Lower lobe of right lung (tissue), 2 donors: Measurements from ENCODE around the gene TRIM15. TPM values are rescaled to one million over a fixed set of nuclear protein-coding genes. Genes with fewer than 3 reads are reported as not detected.
"Not testable (repeated sequence)": the region's sequence is repeated elsewhere in the genome, so short reads cannot be mapped to it uniquely, and the experiment has no call there.

Experiments used
- ATAC-seq, 2 donors: fragments of 200-7000 bp; cut with Tn5 transposase; one replicate each; pipeline ENCODE4 v1.9.1; 2020 to 2022; ENCODE audit warnings: mild to moderate bottlenecking in 2 of 2, moderate library complexity in 2 of 2
- DNase-seq: peaks from one replicate; pipeline ENCODE4 v3.0.0-alpha.2; 2020
- H3K27ac ChIP-seq: fragments of 200-600 bp; one replicate; pipeline ENCODE4 v1.8.0; 2022
- H3K27me3 ChIP-seq: fragments of 200-600 bp; one replicate; pipeline ENCODE4 v1.8.0; 2022; ENCODE audit warnings: low read depth
- H3K36me3 ChIP-seq: fragments of 200-600 bp; one replicate; pipeline ENCODE4 v1.8.0; 2022; ENCODE audit warnings: mild to moderate bottlenecking
- H3K4me1 ChIP-seq: fragments of 200-600 bp; one replicate; pipeline ENCODE4 v1.8.0; 2022
- H3K4me3 ChIP-seq: fragments of 200-600 bp; one replicate; pipeline ENCODE4 v1.8.0; 2022; ENCODE audit warnings: mild to moderate bottlenecking
- H3K9me3 ChIP-seq: fragments of 200-600 bp; one replicate; pipeline ENCODE4 v1.8.0; 2022
- intact Hi-C: fragments of 100-400 bp; cut with DNase I; formaldehyde crosslinking; loops from one replicate; pipeline ENCODE4 v1.11.0; 2022
- total RNA-seq: library from RNA; stranded (reverse); fragmentation: NEBNext Ultra II Directional; extraction: Animal tissue kit (Norgen Biotek cat#: 25700); gene quantifications from one replicate; pipeline ENCODE4 v1.2.1, GENCODE V29; 2021
- TF ChIP-seq, protein P1 (sequence below): fragments of 200-600 bp; IDR thresholded peaks from one replicate; pipeline ENCODE4 v1.8.0; 2022; ENCODE audit warnings: antibody characterized with exemption, mild to moderate bottlenecking
- donor health status: DM: no; HTN: yes; CAD: no; lungs with severe emphysema.

TRIM15 gene
- total RNA-seq, 1 donor from 2014 or later, result not detected

- H3K4me3 ChIP-seq, result no peak overlapping the region
- TF ChIP-seq, protein P1, sequence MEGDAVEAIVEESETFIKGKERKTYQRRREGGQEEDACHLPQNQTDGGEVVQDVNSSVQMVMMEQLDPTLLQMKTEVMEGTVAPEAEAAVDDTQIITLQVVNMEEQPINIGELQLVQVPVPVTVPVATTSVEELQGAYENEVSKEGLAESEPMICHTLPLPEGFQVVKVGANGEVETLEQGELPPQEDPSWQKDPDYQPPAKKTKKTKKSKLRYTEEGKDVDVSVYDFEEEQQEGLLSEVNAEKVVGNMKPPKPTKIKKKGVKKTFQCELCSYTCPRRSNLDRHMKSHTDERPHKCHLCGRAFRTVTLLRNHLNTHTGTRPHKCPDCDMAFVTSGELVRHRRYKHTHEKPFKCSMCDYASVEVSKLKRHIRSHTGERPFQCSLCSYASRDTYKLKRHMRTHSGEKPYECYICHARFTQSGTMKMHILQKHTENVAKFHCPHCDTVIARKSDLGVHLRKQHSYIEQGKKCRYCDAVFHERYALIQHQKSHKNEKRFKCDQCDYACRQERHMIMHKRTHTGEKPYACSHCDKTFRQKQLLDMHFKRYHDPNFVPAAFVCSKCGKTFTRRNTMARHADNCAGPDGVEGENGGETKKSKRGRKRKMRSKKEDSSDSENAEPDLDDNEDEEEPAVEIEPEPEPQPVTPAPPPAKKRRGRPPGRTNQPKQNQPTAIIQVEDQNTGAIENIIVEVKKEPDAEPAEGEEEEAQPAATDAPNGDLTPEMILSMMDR, result no peak
- no peaks in the 10 kb centered on the region for H3K9me3 ChIP-seq
- intact Hi-C loops, result no loop called here
- no peak overlapping the region for H3K27ac ChIP-seq
- DNase-seq, result no peak
- H3K27me3 ChIP-seq, result no peaks in the 10 kb centered on the region
- H3K36me3 ChIP-seq, result no peaks in the 10 kb centered on the region
- H3K4me1 ChIP-seq, result peaks cover 4% of the 10 kb centered on the region
- no peak for ATAC-seq
Observed at GRCh38 chr6:30162265-30163089, 869 bp upstream of the TRIM15 start.

DNA sequence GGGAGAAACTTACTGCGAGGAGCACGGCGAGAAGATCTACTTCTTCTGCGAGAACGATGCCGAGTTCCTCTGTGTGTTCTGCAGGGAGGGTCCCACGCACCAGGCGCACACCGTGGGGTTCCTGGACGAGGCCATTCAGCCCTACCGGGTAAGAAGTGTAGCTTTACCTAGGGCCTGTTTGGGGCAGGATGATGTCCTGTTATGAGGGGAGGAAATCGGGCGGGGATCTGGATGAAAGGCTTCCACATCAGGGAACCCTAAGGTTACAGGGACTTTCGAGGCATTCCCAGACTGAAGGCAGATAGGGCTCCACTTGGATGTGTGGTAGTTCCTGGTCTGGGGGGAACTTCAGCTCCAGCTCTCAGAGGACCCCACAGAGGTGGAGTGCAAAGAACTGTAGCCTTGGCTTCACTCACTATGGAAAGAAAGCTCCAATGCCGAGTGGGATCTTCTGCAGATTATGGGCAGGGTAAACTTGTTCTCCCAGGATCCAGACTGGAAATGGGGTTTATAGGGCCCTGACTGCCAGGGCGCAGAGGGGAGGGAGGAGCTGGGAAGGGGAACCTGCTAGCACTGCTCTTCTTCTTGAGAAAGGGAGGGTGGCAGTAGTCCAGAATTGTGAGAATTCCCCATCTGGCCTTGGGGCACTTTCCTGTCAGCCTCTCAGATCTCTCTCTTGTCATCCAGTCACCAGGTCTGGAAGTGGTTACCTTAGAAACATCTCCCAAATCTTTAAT lies 740 bp downstream of the TRIM15 start:
- Histone ChIP-seq H3K27me3 (no peaks in the 10 kb centered on the region), H3K27ac (no peak overlapping the region), H3K9me3 (no peaks in the 10 kb centered on the region), H3K36me3 (no peaks in the 10 kb centered on the region), H3K4me1 (no peaks in the 10 kb centered on the region), H3K4me3 (no peak overlapping the region)
- DNase-seq (no peak), ATAC-seq (no peak)
- TF ChIP-seq, protein P1, result no peak
- intact Hi-C loops, result no loop called here

GRCh38 chr6:30164714-30165113 lies 1.4 kb downstream of the TRIM15 start:
- no peak overlapping the region for H3K27ac ChIP-seq
- no peaks in the 10 kb centered on the region for H3K36me3 ChIP-seq
- H3K27me3 ChIP-seq, result no peaks in the 10 kb centered on the region
- H3K4me1 ChIP-seq, result no peaks in the 10 kb centered on the region
- intact Hi-C loops, result no loop called here
- no peak overlapping the region for H3K4me3 ChIP-seq
- no peak for ATAC-seq
- H3K9me3 ChIP-seq, result no peaks in the 10 kb centered on the region
- TF ChIP-seq, protein P1, result no peak
- DNase-seq, result no peak

DNA sequence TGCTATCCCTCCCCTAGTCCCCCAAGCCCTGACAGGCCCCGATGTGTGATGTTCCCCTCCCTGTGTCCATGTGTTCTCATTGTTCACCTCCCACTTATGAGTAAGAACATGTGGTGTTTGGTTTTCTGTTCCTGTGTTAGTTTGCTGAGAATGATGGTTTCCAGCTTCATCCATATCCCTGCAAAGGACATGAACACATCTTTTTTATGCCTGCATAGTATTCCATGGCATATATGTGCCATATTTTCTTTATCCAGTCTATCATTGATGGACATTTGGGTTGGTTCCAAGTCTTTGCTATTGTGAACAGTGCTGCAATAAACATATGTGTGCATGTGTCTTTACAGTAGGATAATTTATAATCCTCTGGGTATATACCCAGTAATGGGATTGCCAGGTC lies 1.9 kb downstream of the TRIM15 start:
- H3K9me3 ChIP-seq, H3K27ac ChIP-seq, H3K4me3 ChIP-seq, H3K36me3 ChIP-seq, intact Hi-C loops, H3K4me1 ChIP-seq, H3K27me3 ChIP-seq, ATAC-seq, DNase-seq: not testable (repeated sequence)

GRCh38 chr6:30167101-30167500 lies 3.8 kb downstream of the TRIM15 start:
- Histone ChIP-seq H3K36me3 (no peaks in the 10 kb centered on the region), H3K4me1 (peaks cover 5% of the 10 kb centered on the region), H3K27ac (no peak overlapping the region), H3K4me3 (no peak overlapping the region), H3K27me3 (peaks cover 19% of the 10 kb centered on the region), H3K9me3 (no peaks in the 10 kb centered on the region)
- ATAC-seq, result no peak
- DNase-seq, result no peak
- intact Hi-C loops, result no loop called here
- TF ChIP-seq, protein P1, result no peak

- no peak overlapping the region for H3K27ac ChIP-seq
- H3K36me3 ChIP-seq, result no peaks in the 10 kb centered on the region
- intact Hi-C loops, result no loop called here
- TF ChIP-seq, protein P1, result no peak
- ATAC-seq (no peak), DNase-seq (no peak)
- peaks cover 25% of the 10 kb centered on the region for H3K27me3 ChIP-seq
- H3K4me3 ChIP-seq, result no peak overlapping the region
- no peaks in the 10 kb centered on the region for H3K9me3 ChIP-seq
- H3K4me1 ChIP-seq, result peaks cover 8% of the 10 kb centered on the region
Observed at GRCh38 chr6:30168741-30169140, 5.4 kb downstream of the TRIM15 start.
